ENCODE data around the gene GMCL2. TPM values are rescaled to one million over a fixed set of nuclear protein-coding genes. Genes with fewer than 3 reads are reported as not detected.

GMCL2 gene
- total and polyA plus RNA-seq, 5 donors from 2014 or later = 0.11 TPM; not detected in 4

GRCh38 chr5:178213748-178214151 lies 26.6 kb upstream of the GMCL2 start:
- Mint-ChIP-seq H3K27me3 (no peaks in the 10 kb centered on the region), H3K9me3 (no peaks in the 10 kb centered on the region), H3K27ac (peak overlapping the region in 2 of 3 donors; percentile 83 to 85), H3K4me3 (no peak overlapping the region), H3K4me1 (peaks cover 6 to 44% (median 20%) of the 10 kb centered on the region in 4 donors), H3K36me3 (peaks cover 26% of the 10 kb centered on the region)
- no peaks in the 10 kb centered on the region for H3K27me3 ChIP-seq (ENCODE audit: control insufficient read depth, insufficient read depth, low read length)
- H3K9me3 ChIP-seq (ENCODE audit: control insufficient read depth in 2 of 2, low read length in 2 of 2) = no peaks in the 10 kb centered on the region
- H3K36me3 ChIP-seq (ENCODE audit: control insufficient read depth, insufficient read depth, low read length) = peaks cover 86% of the 10 kb centered on the region
- H3K4me3 ChIP-seq (ENCODE audit: low read depth, low read length) = no peak overlapping the region
- no peaks in the 10 kb centered on the region for H3K4me1 ChIP-seq (ENCODE audit: control insufficient read depth, insufficient read depth, low read length, poor library complexity, severe bottlenecking)
- DNase-seq (no peak), ATAC-seq (ENCODE audit: low read depth in 2 of 2) (no peak)
- no peak overlapping the region for H3K27ac ChIP-seq (ENCODE audit: insufficient read depth, low read length, poor library complexity, severe bottlenecking)

- DNase-seq (no peak), ATAC-seq (ENCODE audit: low read depth in 2 of 2) (no peak)
- Histone ChIP-seq H3K27me3 (ENCODE audit: control insufficient read depth, insufficient read depth, low read length) (no peaks in the 10 kb centered on the region), H3K36me3 (ENCODE audit: control insufficient read depth, insufficient read depth, low read length) (peaks cover 89% of the 10 kb centered on the region), H3K4me1 (ENCODE audit: control insufficient read depth, insufficient read depth, low read length, poor library complexity, severe bottlenecking) (peaks cover 3% of the 10 kb centered on the region), H3K4me3 (ENCODE audit: low read depth, low read length) (no peak overlapping the region), H3K27ac (ENCODE audit: insufficient read depth, low read length, poor library complexity, severe bottlenecking) (no peak overlapping the region), H3K9me3 (ENCODE audit: control insufficient read depth in 2 of 2, low read length in 2 of 2) (no peaks in the 10 kb centered on the region)
- peaks cover 0 to 48% (median 23%) of the 10 kb centered on the region in 4 donors for H3K4me1 Mint-ChIP-seq
- H3K36me3 Mint-ChIP-seq = peaks cover 31% of the 10 kb centered on the region
- no peaks in the 10 kb centered on the region for H3K9me3 Mint-ChIP-seq
- H3K27ac Mint-ChIP-seq = peak overlapping the region in 1 of 3 donors; percentile 85
- no peak overlapping the region for H3K4me3 Mint-ChIP-seq
- no peaks in the 10 kb centered on the region for H3K27me3 Mint-ChIP-seq
Observed at GRCh38 chr5:178213003-178213461, 25.9 kb upstream of the GMCL2 start.

- Mint-ChIP-seq H3K4me1 (peaks cover 0 to 54% (median 28%) of the 10 kb centered on the region in 4 donors), H3K4me3 (no peak overlapping the region), H3K9me3 (no peaks in the 10 kb centered on the region), H3K36me3 (peaks cover 36% of the 10 kb centered on the region), H3K27ac (no peak overlapping the region), H3K27me3 (no peaks in the 10 kb centered on the region)
- Histone ChIP-seq H3K36me3 (ENCODE audit: control insufficient read depth, insufficient read depth, low read length) (peaks cover 95% of the 10 kb centered on the region), H3K4me1 (ENCODE audit: control insufficient read depth, insufficient read depth, low read length, poor library complexity, severe bottlenecking) (peaks cover 9% of the 10 kb centered on the region), H3K9me3 (ENCODE audit: control insufficient read depth in 2 of 2, low read length in 2 of 2) (no peaks in the 10 kb centered on the region), H3K27me3 (ENCODE audit: control insufficient read depth, insufficient read depth, low read length) (no peaks in the 10 kb centered on the region), H3K4me3 (ENCODE audit: low read depth, low read length) (no peak overlapping the region), H3K27ac (ENCODE audit: insufficient read depth, low read length, poor library complexity, severe bottlenecking) (no peak overlapping the region)
- DNase-seq (no peak), ATAC-seq (ENCODE audit: low read depth in 2 of 2) (no peak)
Observed at GRCh38 chr5:178212241-178213002, 25.3 kb upstream of the GMCL2 start.

- H3K36me3 Mint-ChIP-seq = peaks cover 35% of the 10 kb centered on the region
- no peak overlapping the region for H3K4me3 Mint-ChIP-seq
- Histone ChIP-seq H3K36me3 (ENCODE audit: control insufficient read depth, insufficient read depth, low read length) (peaks cover 99% of the 10 kb centered on the region), H3K9me3 (ENCODE audit: control insufficient read depth in 2 of 2, low read length in 2 of 2) (no peaks in the 10 kb centered on the region), H3K4me3 (ENCODE audit: low read depth, low read length) (no peak overlapping the region), H3K27ac (ENCODE audit: insufficient read depth, low read length, poor library complexity, severe bottlenecking) (no peak overlapping the region), H3K4me1 (ENCODE audit: control insufficient read depth, insufficient read depth, low read length, poor library complexity, severe bottlenecking) (peaks cover 19% of the 10 kb centered on the region), H3K27me3 (ENCODE audit: control insufficient read depth, insufficient read depth, low read length) (no peaks in the 10 kb centered on the region)
- H3K27ac Mint-ChIP-seq = peak overlapping the region in 1 of 3 donors; percentile 58
- no peak for DNase-seq
- no peaks in the 10 kb centered on the region for H3K9me3 Mint-ChIP-seq
- ATAC-seq (ENCODE audit: low read depth in 2 of 2) = no peak
- H3K4me1 Mint-ChIP-seq = peaks cover 0 to 62% (median 33%) of the 10 kb centered on the region in 4 donors
- no peaks in the 10 kb centered on the region for H3K27me3 Mint-ChIP-seq
Observed at GRCh38 chr5:178211095-178212048, 24.2 kb upstream of the GMCL2 start.

- no peak overlapping the region for H3K4me3 ChIP-seq (ENCODE audit: low read depth, low read length)
- H3K36me3 ChIP-seq (ENCODE audit: control insufficient read depth, insufficient read depth, low read length) = peaks cover 93% of the 10 kb centered on the region
- Mint-ChIP-seq H3K27ac (no peak overlapping the region), H3K27me3 (no peaks in the 10 kb centered on the region), H3K4me1 (peaks cover 0 to 63% (median 35%) of the 10 kb centered on the region in 4 donors), H3K9me3 (no peaks in the 10 kb centered on the region), H3K4me3 (peak overlapping the region in 1 of 4 donors; percentile 44), H3K36me3 (peaks cover 36% of the 10 kb centered on the region)
- no peak for ATAC-seq (ENCODE audit: low read depth in 2 of 2)
- DNase-seq = no peak
- H3K4me1 ChIP-seq (ENCODE audit: control insufficient read depth, insufficient read depth, low read length, poor library complexity, severe bottlenecking) = peaks cover 26% of the 10 kb centered on the region
- H3K9me3 ChIP-seq (ENCODE audit: control insufficient read depth in 2 of 2, low read length in 2 of 2) = no peaks in the 10 kb centered on the region
- no peak overlapping the region for H3K27ac ChIP-seq (ENCODE audit: insufficient read depth, low read length, poor library complexity, severe bottlenecking)
- H3K27me3 ChIP-seq (ENCODE audit: control insufficient read depth, insufficient read depth, low read length) = no peaks in the 10 kb centered on the region
Observed at GRCh38 chr5:178210686-178211085, 23.5 kb upstream of the GMCL2 start.

GRCh38 chr5:178210073-178210535 lies 22.9 kb upstream of the GMCL2 start:
- peaks cover 30% of the 10 kb centered on the region for H3K4me1 ChIP-seq (ENCODE audit: control insufficient read depth, insufficient read depth, low read length, poor library complexity, severe bottlenecking)
- Mint-ChIP-seq H3K9me3 (no peaks in the 10 kb centered on the region), H3K36me3 (peaks cover 36% of the 10 kb centered on the region), H3K4me3 (peak overlapping the region in 1 of 4 donors; percentile 44), H3K27ac (peak overlapping the region in 2 of 3 donors; percentile 22 to 93), H3K4me1 (peaks cover 0 to 63% (median 37%) of the 10 kb centered on the region in 4 donors), H3K27me3 (no peaks in the 10 kb centered on the region)
- H3K4me3 ChIP-seq (ENCODE audit: low read depth, low read length) = no peak overlapping the region
- H3K27ac ChIP-seq (ENCODE audit: insufficient read depth, low read length, poor library complexity, severe bottlenecking) = no peak overlapping the region
- peaks cover 87% of the 10 kb centered on the region for H3K36me3 ChIP-seq (ENCODE audit: control insufficient read depth, insufficient read depth, low read length)
- ATAC-seq (ENCODE audit: low read depth in 2 of 2) = no peak
- DNase-seq = no peak
- no peaks in the 10 kb centered on the region for H3K27me3 ChIP-seq (ENCODE audit: control insufficient read depth, insufficient read depth, low read length)
- no peaks in the 10 kb centered on the region for H3K9me3 ChIP-seq (ENCODE audit: control insufficient read depth in 2 of 2, low read length in 2 of 2)

GRCh38 chr5:178209334-178210072 lies 22.3 kb upstream of the GMCL2 start:
- H3K27me3 Mint-ChIP-seq = no peaks in the 10 kb centered on the region
- H3K27ac ChIP-seq (ENCODE audit: insufficient read depth, low read length, poor library complexity, severe bottlenecking) = no peak overlapping the region
- peaks cover 81% of the 10 kb centered on the region for H3K36me3 ChIP-seq (ENCODE audit: control insufficient read depth, insufficient read depth, low read length)
- DNase-seq (no peak), ATAC-seq (ENCODE audit: low read depth in 2 of 2) (no peak)
- H3K4me3 ChIP-seq (ENCODE audit: low read depth, low read length) = no peak overlapping the region
- peak overlapping the region in 1 of 3 donors; percentile 49 for H3K27ac Mint-ChIP-seq
- no peaks in the 10 kb centered on the region for H3K9me3 ChIP-seq (ENCODE audit: control insufficient read depth in 2 of 2, low read length in 2 of 2)
- no peaks in the 10 kb centered on the region for H3K9me3 Mint-ChIP-seq
- H3K4me1 Mint-ChIP-seq = peaks cover 0 to 58% (median 36%) of the 10 kb centered on the region in 4 donors
- H3K36me3 Mint-ChIP-seq = peaks cover 36% of the 10 kb centered on the region
- peak overlapping the region in 1 of 4 donors; percentile 60 for H3K4me3 Mint-ChIP-seq
- H3K27me3 ChIP-seq (ENCODE audit: control insufficient read depth, insufficient read depth, low read length) = no peaks in the 10 kb centered on the region
- H3K4me1 ChIP-seq (ENCODE audit: control insufficient read depth, insufficient read depth, low read length, poor library complexity, severe bottlenecking) = peaks cover 30% of the 10 kb centered on the region
